HG02763 (cell line): ENCODE results near the gene ITGB1BP2.
"Not testable (repeated sequence)": the region's sequence is repeated elsewhere in the genome, so short reads cannot be mapped to it uniquely, and the experiment has no call there.

Experiments
- ATAC-seq: cut with Tn5 transposase; IDR thresholded peaks from one replicate; pipeline ENCODE4 v1.9.1; 2021; ENCODE audit warnings: mild to moderate bottlenecking, moderate library complexity; ENCODE audit not compliant: unreplicated experiment

The ITGB1BP2 gene

DNA sequence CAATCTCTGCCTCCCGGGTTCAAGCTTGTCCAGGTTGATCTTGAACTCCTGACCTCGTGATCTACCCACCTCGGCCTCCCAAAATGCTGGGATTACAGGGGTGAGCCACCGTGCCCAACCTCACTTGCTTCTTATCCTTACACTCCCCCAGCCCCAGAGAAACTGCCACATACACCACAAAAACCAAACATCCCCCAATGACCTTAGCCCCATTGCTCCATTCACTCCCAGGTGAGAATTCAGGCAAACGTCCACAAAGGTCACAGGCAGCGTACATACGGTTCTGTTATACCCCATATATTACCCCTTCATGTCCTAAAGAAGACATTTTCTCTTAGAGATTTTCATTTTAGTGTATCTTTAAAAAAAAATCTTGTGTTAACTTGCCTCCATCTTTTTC is 1.1 kb upstream of the ITGB1BP2 start:
- not testable (repeated sequence) for ATAC-seq

DNA sequence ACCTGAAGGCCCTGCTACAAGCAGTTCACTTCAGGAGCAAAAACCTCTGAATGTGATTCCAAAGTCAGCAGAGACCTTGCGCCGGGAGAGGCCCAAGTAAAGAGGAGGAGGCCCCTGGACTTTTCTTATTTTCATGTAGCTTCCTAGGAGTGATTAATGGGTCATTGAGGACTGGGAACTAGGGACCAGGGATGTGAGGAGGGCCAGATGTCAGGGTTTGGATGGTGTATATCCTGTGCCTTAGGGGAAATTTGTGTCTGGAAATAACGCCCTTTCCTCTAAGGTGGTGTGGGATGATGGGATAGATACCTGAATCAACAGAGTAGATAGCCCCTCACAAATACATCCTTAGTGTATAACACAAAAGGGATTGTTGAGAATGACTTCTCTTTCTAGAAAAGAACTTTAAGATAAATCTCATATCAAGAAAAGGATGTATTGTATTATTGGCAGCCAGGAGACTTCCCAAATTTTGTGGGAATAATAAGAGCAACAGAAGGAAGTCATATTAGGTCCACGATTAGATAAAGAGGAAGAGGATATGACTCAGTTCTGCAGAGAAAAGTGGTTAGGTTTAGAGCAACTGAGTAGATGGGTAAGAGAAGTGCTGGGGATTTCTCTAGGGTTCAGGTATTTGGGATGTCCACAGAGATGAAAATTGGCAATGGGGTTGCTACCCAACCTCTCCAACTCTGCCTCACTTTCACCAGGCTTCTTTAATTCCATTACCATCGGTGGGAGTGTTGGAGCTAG is 1.1 kb downstream of the ITGB1BP2 start:
- no peak for ATAC-seq

DNA sequence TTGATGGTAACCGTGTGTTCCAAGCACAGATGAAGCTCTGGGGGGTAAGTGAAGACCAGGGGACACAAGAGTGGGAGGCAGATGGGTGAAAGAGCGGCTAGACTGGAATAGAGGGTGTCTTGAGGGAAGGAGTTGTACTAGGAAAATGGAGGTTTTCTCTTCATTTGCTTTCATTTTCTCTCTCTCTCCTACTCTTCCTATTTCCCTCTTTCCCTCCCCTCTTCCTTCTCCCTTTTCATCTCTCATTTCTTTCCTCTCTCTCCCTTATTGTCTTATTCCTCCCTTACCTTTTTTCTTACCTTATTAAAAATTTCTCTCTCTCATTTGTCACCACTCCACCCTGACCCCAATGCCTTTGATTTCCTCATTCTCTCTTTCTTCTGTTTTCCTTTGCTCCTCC is 3.0 kb downstream of the ITGB1BP2 start:
- no peak for ATAC-seq

DNA sequence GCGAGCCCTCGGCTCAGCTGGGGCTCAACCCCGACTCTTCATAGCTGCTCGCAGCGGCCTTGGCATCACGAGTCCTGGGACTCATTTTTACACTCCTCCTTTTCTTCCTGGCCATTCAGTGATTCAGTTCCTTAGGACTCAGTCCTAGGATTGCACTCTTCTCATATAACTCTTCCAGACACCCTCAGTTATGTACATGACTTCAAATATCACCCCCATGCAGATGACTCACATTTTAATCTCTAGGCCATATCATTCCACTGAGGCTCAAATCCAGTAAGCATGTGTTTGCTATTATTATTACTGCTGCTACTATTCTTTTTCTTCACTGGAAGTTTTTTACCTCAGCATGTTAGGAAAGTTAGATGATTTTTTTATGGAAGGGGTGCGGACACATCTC is 14.4 kb downstream of the ITGB1BP2 start:
- no peak for ATAC-seq

DNA sequence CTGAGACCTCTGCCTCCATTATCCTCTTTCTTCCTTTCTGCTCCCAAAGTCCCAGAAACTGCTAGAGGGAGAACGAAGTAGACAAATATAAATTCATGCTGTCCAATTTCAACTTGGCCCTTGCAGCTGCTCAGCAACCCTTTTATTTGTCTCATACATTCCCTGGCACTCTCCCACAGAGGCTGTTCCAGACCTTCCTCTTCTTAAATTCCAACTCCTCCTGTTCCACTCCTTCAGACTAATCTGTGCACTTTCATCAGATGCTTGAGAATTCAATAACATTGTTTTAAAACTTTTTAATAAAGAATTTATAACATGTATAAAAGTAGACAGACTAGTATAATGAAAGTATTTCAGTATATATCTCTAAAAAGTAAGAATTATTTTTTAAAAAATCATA is 15.4 kb downstream of the ITGB1BP2 start:
- not testable (repeated sequence) for ATAC-seq

DNA sequence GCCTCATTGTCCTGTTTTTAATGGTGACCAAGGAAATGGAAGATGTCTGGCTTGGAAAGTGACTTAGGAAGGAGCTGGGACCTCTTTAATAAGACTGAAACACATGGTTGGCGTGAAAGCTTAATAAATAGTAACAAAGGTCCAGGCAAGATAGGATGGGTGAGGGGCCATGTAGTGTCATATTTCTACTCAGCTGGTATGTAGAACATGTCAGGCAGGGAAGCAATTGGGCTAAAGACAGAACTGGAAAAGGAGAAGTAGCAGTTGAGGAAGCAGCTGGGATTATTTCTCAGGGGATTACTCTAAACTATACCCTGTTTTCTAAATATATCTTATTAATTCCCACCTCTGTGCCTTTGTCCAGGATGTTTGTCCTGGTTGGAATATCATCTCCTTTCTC is 18.6 kb downstream of the ITGB1BP2 start:
- ATAC-seq, result no peak

DNA sequence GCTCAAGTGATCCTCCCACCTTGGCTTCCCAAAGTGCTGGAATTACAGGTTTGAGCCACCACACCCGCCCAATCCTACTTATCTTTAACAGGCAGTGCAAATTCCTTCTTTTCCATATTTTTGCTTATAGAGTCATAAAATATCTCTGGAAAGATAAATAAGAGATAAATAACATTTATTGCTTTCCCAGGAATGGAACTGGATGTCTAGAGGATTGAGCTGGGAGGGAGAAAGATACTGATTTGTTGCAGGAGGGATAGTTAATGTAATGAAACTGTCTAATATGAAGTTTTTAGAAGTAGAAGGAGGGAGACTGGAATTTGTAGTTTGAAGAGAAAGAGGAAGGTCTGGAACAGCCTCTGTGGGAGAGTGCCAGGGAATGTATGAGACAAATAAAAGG is 20.2 kb downstream of the ITGB1BP2 start:
- no peak for ATAC-seq

DNA sequence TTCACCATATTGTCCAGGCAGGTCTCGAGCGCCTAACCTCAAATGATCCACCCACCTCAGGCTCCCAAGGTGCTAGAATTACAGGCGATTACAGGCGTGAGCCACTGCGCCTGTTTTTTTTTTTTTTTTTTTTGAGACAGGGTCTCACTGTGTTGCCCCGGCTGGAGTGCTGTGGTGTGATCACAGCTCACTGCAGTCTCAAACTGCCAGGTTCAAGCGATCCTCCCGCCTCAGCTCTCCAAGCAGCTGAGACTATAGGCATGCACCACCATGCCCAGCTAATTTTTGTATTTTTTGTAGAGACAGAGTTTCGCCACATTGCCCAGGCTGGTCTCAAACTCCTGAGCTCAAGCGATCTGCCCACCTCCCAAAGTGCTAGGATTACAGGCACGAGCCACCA is 22.9 kb downstream of the ITGB1BP2 start:
- not testable (repeated sequence) for ATAC-seq

DNA sequence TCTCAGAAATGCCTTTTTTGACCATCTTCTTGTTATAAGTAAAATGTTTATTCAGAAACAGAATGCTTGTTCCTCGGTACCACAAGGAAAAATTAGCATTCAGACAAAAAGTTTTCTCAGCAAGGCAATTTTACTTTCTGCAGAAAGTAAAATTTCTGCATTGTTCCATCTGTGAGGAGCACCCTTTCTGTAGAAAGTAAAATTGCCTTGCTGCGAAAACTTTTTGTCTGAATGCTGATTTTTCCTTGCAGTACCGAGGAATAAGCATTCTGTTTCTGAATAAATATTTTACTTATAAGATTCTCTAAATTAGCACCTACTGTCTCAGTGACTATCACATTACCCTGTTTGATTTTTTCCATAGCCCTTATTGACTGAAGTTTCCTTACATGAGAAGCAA is 24.8 kb downstream of the ITGB1BP2 start:
- no peak for ATAC-seq

DNA sequence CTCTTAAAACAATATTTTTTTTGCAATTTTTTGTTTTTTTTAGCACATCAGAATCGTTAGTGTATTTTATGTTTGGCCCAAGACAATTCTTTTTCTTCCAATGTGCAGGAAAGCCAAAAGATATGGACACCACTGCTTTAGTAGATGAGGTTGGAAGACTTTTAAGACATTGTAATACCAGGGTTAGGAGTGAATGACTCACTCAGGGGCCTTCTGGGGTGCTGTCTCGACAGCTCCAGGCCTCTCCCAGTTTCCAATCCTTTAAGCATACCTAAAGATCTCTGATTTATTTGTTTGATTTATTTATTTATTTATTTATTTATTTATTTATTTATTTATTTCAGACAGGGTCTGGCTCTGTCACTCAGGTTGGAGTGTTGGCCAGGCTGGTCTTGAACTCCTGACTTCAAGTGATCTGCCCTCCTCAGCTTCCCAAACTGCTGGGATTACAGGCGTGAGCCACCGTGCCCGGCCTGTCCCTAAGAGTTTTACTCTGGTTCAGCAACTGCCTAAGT is 47.7 kb downstream of the ITGB1BP2 start:
- not testable (repeated sequence) for ATAC-seq

DNA sequence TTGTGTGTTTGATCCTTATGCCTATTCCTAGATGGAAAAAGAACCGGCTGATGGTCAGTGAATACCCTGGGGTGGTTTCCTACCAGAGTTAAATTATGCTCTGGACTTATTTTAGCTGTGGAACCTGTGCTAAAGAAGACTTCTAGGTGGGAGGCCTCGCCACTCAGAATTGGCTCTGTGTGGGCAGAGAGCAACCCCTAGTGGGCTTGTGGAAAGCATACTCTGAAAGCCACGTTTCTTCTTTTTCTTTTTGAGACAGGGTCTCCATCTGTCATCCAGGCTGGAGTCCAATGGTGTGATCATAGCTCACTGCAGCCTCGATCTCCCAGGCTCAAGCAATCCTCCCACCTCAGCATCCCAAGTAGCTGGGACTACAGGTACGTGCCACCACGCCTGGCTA is 48.3 kb downstream of the ITGB1BP2 start:
- not testable (repeated sequence) for ATAC-seq

DNA sequence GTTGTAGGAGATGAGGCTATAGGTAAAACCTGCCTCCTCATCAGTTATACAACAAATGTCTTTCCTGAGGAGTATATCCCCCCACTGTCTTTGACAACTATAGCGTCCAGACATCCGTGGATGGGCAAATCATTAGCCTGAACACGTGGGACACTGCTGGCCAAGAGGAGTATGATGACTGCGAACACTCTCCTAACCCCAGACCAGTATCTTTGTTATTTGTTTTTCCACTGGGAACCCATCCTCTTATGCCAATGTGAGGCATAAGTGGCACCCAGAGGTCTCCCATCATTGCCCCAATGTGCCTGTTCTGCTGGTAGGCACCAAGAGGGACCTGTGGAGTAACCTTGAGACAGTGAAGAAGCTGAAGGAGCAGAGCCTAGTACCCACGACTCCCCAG is 50.9 kb downstream of the ITGB1BP2 start:
- ATAC-seq, result not testable (repeated sequence)
